Neural progenitor cell (in vitro differentiated cells): ENCODE measurements around the gene MACROD2.

ENCODE experiments used
- EZH2 ChIP-seq: fragments of 200-600 bp; sonication (generic); IDR thresholded peaks from 2 replicates; pipeline ENCODE4 v1.6.1; 2017; ENCODE audit warnings: antibody characterized with exemption, mild to moderate bottlenecking, moderate library complexity
- TF ChIP-seq, protein P1 (sequence below): fragments of 200-600 bp; sonication (generic); IDR thresholded peaks from 2 replicates; pipeline ENCODE4 v1.5.1; 2017; ENCODE audit warnings: antibody characterized with exemption, mild to moderate bottlenecking

DNA sequence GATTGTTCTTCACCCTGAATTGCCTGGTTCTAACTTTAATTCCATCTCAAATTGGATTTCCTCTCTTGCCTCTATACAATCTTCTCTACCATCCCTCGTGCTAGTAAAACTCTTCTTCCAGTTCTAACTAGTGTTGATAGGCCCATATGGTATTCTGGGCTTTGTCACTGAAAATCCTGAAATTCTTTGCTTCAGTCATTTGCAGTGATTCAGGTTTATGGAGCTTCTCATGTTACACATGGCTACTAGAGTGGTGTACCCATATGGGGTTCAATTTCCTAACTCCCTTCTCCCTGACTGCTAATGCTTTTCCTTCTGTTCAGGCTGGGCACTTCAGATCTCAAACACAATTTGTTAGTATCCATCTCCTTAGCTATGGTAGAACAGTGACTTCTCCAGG lies 1621.3 kb downstream of the MACROD2 start:
- TF ChIP-seq, protein P1, sequence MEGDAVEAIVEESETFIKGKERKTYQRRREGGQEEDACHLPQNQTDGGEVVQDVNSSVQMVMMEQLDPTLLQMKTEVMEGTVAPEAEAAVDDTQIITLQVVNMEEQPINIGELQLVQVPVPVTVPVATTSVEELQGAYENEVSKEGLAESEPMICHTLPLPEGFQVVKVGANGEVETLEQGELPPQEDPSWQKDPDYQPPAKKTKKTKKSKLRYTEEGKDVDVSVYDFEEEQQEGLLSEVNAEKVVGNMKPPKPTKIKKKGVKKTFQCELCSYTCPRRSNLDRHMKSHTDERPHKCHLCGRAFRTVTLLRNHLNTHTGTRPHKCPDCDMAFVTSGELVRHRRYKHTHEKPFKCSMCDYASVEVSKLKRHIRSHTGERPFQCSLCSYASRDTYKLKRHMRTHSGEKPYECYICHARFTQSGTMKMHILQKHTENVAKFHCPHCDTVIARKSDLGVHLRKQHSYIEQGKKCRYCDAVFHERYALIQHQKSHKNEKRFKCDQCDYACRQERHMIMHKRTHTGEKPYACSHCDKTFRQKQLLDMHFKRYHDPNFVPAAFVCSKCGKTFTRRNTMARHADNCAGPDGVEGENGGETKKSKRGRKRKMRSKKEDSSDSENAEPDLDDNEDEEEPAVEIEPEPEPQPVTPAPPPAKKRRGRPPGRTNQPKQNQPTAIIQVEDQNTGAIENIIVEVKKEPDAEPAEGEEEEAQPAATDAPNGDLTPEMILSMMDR: no peak
- no peak for TF ChIP-seq EZH2
